Muscle layer of duodenum (tissue), 2 donors: ENCODE measurements around the gene ZNF79.

ENCODE experiments used
- H3K27ac ChIP-seq: one replicate; pipeline ENCODE4 v1.7.0; 2013; ENCODE audit warnings: mild to moderate bottlenecking, low read length
- H3K27me3 ChIP-seq: one replicate; pipeline ENCODE4 v1.7.0; 2013; ENCODE audit warnings: low read depth, mild to moderate bottlenecking, control low read depth, low read length
- H3K36me3 ChIP-seq, 2 donors: one replicate each; pipeline ENCODE4 v1.7.0; 2013; ENCODE audit warnings: low read length in 2 of 2, control low read depth in 1 of 2, mild to moderate bottlenecking in 1 of 2; ENCODE audit not compliant: insufficient read depth in 2 of 2, control insufficient read depth in 1 of 2
- H3K4me1 ChIP-seq, 2 donors: one replicate each; pipeline ENCODE4 v1.7.0; 2013; ENCODE audit warnings: low read length in 2 of 2, mild to moderate bottlenecking in 2 of 2, control low read depth in 1 of 2, moderate library complexity in 1 of 2; ENCODE audit not compliant: insufficient read depth in 2 of 2, control insufficient read depth in 1 of 2
- H3K4me3 ChIP-seq, 2 donors: one replicate each; pipeline ENCODE4 v1.7.0; 2013; ENCODE audit warnings: low read length in 2 of 2, low read depth in 1 of 2, mild to moderate bottlenecking in 1 of 2
- H3K9me3 ChIP-seq, 2 donors: one replicate each; pipeline ENCODE4 v1.7.0; 2013; ENCODE audit warnings: low read length in 2 of 2, control low read depth in 1 of 2, mild to moderate bottlenecking in 1 of 2; ENCODE audit not compliant: control insufficient read depth in 1 of 2
- donor health status: healthy.

ZNF79 gene

DNA sequence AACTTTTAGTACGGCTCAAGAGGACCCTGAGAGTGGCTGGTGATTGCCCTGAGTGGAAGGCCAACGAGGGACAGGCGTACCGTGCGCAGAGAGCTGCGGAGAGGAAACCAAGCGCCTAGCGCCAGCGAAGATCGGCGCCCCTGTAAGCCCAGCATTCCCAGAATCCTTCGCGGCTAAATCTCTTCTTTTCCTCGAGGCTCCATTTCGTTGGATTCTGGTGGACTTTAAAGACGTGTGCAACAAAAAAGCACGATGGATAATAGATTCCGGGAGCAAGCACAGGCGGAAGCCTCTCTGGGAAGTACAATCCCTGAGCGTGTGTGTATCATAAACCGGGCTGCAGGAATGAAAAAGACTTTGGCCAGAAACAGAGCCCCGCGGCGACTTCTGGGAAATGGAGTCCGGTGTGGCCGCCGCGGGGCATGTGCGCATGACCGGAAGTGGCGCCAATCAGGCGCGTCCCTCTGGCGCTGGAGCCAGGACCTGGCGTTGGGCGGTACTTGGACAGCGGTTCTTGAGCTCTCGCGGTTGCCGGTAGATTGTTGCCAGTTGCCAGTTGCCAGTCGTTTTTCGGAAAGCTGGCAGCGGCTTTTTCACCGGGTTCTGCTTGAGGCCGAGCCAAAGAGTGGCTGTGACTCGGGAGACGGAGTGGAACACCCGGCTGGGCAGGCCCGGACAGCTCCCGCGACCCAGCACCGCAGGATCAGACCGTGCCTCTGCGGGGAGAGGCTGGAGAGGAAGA is at the start of gene ZNF79:
ZNF79 (plus strand) TSS at position 449 of the 742 bp plus-strand sequence. CDS start 406 bp downstream, outside the sequence.
- H3K4me3 ChIP-seq = peak within 1 kb of the TSS; percentile 88 to 96
- H3K27me3 ChIP-seq = no peaks in the 10 kb centered on the region
- H3K36me3 ChIP-seq = peaks cover 8 to 11% of the 10 kb centered on the region in 2 donors
- H3K9me3 ChIP-seq = no peaks in the 10 kb centered on the region
- peak within 1 kb of the TSS; percentile 95 for H3K27ac ChIP-seq
- H3K4me1 ChIP-seq = peaks cover 11 to 34% of the 10 kb centered on the region in 2 donors

DNA sequence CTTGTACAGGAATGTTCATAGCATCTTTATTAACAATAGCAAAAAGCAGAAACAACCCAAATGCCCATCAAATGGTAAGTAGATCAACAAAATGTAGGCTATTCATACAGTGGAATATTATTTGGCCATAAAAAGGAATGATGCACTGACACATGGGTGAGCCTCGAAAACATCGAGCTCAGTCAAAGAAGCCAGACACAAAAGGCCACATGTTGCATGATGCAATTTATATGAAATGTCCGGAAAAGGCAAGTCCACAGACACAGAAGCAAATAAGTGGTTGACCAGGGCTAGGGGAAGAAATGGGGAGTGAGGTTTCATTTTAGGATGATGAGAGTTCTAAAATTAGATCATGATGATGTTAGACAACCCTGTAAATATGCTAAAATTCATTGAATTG is 43.7 kb upstream of the ZNF79 start:
- H3K4me1 ChIP-seq = no peaks in the 10 kb centered on the region
- H3K27ac ChIP-seq = no peak overlapping the region
- no peaks in the 10 kb centered on the region for H3K9me3 ChIP-seq
- no peaks in the 10 kb centered on the region for H3K27me3 ChIP-seq
- no peak overlapping the region for H3K4me3 ChIP-seq
- H3K36me3 ChIP-seq = no peaks in the 10 kb centered on the region

DNA sequence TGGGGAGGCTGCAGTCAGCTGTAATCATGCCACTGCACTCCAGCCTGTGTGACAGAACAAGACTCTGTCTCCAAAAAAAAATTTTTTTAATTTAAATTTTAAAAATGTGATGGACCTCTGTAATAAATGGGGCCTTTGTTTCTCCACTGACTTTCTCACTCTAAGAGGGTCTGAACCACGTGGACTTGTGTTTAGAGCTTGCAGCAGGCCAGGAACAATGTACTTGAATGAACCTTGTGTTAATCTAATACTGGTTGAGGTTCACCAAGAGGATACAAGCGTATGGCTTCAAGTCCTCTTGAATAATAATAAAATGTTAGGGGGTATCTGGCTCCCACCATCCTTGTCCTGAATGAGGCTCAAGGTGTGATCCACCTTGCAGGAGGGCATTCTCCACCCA is 41.6 kb upstream of the ZNF79 start:
- Histone ChIP-seq H3K27ac (no peak overlapping the region), H3K36me3 (no peaks in the 10 kb centered on the region), H3K9me3 (no peaks in the 10 kb centered on the region), H3K4me3 (no peak overlapping the region), H3K4me1 (no peaks in the 10 kb centered on the region), H3K27me3 (no peaks in the 10 kb centered on the region)

DNA sequence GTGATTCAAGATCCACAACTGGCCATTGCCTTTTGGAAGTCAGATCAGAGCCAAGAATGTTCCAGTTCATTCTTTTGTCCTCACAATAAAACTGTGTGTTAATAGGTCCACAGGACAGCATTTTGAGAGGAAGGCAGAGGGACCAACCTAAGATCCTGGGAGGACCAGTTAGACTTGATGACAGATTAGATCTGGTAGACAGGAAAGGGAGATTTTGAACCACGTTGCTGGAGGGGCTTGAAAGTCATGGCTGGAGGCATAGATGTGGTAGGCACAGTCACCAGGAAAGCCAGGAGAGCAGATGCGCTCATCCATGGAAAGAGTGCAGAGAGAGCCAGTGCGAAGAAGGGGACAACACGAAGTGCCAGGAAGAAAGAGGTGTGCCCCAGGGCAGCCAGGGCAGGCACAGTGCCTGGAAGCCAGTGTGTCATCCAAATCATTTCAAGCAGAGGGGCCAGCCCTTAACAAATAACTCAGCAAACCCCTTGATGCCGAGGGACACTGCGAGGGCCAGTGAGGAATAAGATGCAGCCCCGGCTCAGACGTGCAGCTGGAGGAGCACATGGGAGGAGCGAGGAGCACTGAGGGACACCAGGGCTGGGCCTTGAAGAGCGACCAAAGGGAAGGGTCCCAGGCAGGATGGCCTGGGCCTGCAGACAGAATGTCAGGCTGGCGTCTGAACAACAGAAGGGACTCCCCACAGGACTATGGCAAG is 40.0 kb upstream of the ZNF79 start:
- H3K36me3 ChIP-seq = no peaks in the 10 kb centered on the region
- H3K4me3 ChIP-seq = no peak overlapping the region
- no peak overlapping the region for H3K27ac ChIP-seq
- no peaks in the 10 kb centered on the region for H3K9me3 ChIP-seq
- no peaks in the 10 kb centered on the region for H3K27me3 ChIP-seq
- peaks cover 0 to 6% of the 10 kb centered on the region in 2 donors for H3K4me1 ChIP-seq

DNA sequence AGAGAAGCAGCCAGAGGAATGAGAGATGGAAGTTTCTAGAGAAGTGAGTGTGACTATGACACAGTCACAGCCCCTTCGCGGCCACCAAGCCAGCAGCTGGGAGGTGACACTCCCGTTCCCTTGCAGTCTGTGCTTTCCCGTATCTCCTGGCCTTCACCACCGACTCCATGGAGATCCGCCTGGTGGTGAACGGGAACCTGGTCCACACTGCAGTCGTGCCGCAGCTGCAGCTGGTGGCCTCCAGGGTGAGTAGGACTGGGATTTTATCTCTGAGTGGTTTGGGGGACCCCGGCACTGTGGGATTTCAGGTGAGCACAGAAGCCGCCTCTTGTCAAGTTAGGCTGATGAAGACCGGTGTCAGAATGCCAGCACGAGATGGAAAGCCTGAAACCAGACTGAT is 39.3 kb upstream of the ZNF79 start:
- H3K9me3 ChIP-seq = no peaks in the 10 kb centered on the region
- peaks cover 0 to 6% of the 10 kb centered on the region in 2 donors for H3K4me1 ChIP-seq
- no peaks in the 10 kb centered on the region for H3K36me3 ChIP-seq
- no peaks in the 10 kb centered on the region for H3K27me3 ChIP-seq
- no peak overlapping the region for H3K27ac ChIP-seq
- H3K4me3 ChIP-seq = no peak overlapping the region

DNA sequence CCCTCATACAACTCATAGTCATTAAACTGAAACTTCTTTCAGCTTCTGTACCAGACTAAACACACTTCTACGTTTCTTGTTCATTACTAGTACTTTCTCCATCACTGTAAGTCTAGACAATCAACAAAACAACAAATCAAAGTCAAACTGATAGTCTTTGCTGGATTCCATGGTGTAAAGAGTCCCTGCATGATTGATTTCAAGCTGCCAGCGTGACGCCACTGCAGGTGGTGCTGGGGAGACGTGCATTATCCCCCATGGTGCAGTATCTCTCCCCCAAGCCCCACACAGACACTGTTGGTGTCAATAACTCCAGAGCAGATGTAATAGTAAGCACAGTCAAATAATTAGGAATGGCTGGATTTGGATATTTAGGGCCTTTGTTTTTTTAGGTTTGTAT is 37.9 kb upstream of the ZNF79 start:
- Histone ChIP-seq H3K4me3 (no peak overlapping the region), H3K9me3 (no peaks in the 10 kb centered on the region)

DNA sequence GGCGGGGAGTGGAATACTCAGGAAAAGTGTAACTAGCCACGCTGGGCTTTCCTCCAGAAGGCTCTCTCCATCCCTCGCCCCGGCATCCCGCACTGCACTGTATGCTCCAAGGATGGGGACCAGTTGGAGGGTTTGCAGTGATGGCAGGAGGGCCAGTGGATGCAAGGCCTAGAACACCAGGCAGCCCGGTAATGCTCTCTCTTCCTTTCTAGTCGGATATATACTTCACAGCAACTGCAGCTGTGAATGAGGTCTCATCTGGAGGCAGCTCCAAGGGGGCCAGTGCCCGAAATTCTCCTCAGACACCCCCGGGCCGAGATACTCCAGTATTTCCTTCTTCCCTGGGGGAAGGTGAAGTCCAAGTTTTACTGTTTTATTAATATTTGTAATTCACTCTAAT is 37.2 kb upstream of the ZNF79 start:
- Histone ChIP-seq H3K27ac (no peak overlapping the region), H3K36me3 (peaks cover 0 to 5% of the 10 kb centered on the region in 2 donors), H3K4me1 (peaks cover 0 to 6% of the 10 kb centered on the region in 2 donors), H3K9me3 (no peaks in the 10 kb centered on the region), H3K4me3 (no peak overlapping the region), H3K27me3 (no peaks in the 10 kb centered on the region)

More for the DNA sequence above, 37.9 kb upstream of the ZNF79 start:
- Histone ChIP-seq H3K36me3 (peaks cover 0 to 5% of the 10 kb centered on the region in 2 donors), H3K4me1 (peaks cover 0 to 6% of the 10 kb centered on the region in 2 donors), H3K27me3 (no peaks in the 10 kb centered on the region), H3K27ac (no peak overlapping the region)

DNA sequence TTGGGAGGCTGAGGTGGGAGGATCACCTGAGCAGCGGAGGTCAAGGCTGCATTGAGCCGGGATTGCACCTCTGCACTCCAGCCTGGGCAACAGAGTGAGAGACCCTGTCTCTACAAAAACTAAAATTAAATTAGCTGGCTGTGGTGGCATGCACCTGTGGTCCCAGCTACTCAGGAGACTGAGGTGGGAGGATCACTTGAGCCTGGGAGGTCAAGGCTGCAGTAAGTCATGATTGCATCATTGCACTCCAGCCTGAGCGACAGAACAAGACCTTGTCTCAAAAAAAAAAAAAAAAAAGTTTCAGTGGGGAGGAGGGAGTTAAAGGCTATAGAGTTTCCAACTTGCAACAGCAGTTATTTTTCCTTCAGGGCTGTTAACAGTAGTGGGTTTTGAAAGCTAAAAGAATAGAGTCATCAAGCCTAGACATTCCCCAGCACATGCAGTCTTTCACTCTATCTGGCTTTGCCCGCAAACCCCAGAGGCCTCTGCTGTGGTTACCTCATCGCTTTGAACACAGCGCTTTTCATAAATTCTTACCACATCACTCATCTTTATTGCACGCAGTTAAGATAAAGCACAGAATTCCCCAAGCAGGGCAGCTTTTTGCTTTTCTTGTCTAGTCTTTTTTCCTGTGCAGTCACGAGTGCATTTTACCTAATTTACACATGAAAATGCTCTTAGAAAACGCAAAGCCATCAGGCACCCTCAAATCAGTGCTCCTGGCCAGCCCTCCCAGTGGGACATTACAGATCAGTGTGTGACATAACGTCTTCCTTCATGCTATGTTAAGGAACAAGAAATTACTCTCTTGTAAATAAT is 35.9 kb upstream of the ZNF79 start:
- H3K27me3 ChIP-seq = no peaks in the 10 kb centered on the region
- H3K4me1 ChIP-seq = peaks cover 0 to 6% of the 10 kb centered on the region in 2 donors
- H3K27ac ChIP-seq = no peak overlapping the region
- H3K4me3 ChIP-seq = no peak overlapping the region
- H3K36me3 ChIP-seq = peaks cover 0 to 5% of the 10 kb centered on the region in 2 donors
- H3K9me3 ChIP-seq = no peaks in the 10 kb centered on the region

DNA sequence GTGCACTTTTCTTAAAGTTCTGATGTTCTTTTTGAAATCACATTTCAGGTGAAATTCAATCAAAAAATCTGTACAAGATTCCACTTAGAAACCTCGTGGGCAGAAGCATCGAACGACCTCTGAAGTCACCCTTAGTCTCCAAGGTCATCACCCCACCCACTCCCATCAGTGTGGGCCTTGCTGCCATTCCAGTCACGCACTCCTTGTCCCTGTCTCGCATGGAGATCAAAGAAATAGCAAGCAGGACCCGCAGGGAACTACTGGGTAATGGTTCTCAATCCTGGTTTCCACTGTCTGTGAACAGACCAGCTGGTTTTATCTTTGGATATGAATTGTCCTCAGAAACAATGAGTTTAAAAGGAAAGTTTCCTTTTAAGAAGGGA is 35.3 kb upstream of the ZNF79 start:
- Histone ChIP-seq H3K36me3 (peaks cover 0 to 5% of the 10 kb centered on the region in 2 donors), H3K9me3 (no peaks in the 10 kb centered on the region), H3K4me1 (peaks cover 0 to 6% of the 10 kb centered on the region in 2 donors), H3K4me3 (no peak overlapping the region), H3K27ac (no peak overlapping the region), H3K27me3 (no peaks in the 10 kb centered on the region)

DNA sequence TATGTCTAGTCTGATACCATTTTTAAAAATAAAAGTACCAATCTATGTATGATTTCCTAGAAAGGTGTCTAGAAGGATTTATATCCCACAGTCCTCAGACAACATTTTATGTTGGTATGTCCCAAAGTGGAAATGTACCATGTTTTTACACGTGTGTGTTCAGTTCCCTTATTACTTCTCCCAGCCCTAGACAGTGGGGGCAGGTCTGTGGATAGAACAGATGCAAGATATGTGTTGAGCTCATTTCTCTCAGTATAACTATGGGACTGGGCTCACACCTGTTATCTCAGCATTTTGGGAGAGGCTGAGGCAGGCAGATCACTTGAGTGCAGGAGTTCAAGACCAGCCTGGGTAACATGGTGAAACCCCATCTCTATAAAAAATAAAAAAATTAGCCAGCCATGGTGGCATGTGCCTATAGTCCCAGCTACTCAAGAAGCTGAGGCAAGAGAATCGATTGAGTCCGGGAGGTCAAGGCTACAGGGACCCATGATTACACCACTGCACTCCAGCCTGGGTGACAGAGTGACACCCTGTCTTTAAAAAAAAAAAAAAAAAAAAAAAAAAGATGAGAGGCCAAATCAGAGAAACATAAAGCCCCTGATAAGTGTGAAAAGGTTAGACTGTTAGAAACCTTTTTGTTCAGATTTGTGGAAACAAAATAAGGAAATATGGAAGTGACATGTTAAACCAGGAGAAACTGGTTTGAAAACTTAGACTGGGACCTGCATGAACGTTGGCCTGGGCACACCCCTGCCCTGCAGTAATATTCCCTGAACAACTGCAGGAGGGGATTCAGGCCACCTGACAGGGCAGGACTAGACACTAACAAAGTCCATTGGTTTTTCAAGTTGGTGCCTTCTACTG is 34.6 kb upstream of the ZNF79 start:
- Histone ChIP-seq H3K9me3 (no peaks in the 10 kb centered on the region), H3K27me3 (no peaks in the 10 kb centered on the region), H3K4me1 (peaks cover 0 to 6% of the 10 kb centered on the region in 2 donors), H3K4me3 (no peak overlapping the region), H3K27ac (no peak overlapping the region), H3K36me3 (peaks cover 0 to 5% of the 10 kb centered on the region in 2 donors)
